ENCODE results near the gene CEACAM5.
"Not testable (repeated sequence)": the region's sequence is repeated elsewhere in the genome, so short reads cannot be mapped to it uniquely, and the experiment has no call there.

Gene CEACAM5

GRCh38 chr19:41735071-41735600 lies 26.7 kb downstream of the CEACAM5 start:
- FAIRE-seq (no peak), DNase-seq (ENCODE audit: insufficient read length, low spot score) (no peak)

- FAIRE-seq: no peak
- DNase-seq (ENCODE audit: insufficient read length, low spot score): no peak
These were observed 30.9 kb downstream of the CEACAM5 start for GRCh38 chr19:41739361-41739760.

- DNase-seq (ENCODE audit: insufficient read length, low spot score): no peak
- FAIRE-seq: no peak
These were observed 32.2 kb downstream of the CEACAM5 start for GRCh38 chr19:41740415-41741243.

GRCh38 chr19:41741244-41741554 lies 32.8 kb downstream of the CEACAM5 start:
- DNase-seq (ENCODE audit: insufficient read length, low spot score) (no peak), FAIRE-seq (no peak)

- FAIRE-seq: no peak
- no peak for DNase-seq (ENCODE audit: insufficient read length, low spot score)
These were observed 36.4 kb downstream of the CEACAM5 start for GRCh38 chr19:41744850-41745249.

- no peak for DNase-seq (ENCODE audit: insufficient read length, low spot score)
- FAIRE-seq: no peak
These were observed 37.3 kb downstream of the CEACAM5 start for GRCh38 chr19:41745756-41746155.

- DNase-seq (ENCODE audit: insufficient read length, low spot score): peak; percentile 55
- no peak for FAIRE-seq
These were observed 38.3 kb downstream of the CEACAM5 start for GRCh38 chr19:41746593-41747227.

GRCh38 chr19:41748012-41748411 lies 39.6 kb downstream of the CEACAM5 start:
- FAIRE-seq (no peak), DNase-seq (ENCODE audit: insufficient read length, low spot score) (no peak)

- not testable (repeated sequence) for DNase-seq (ENCODE audit: insufficient read length, low spot score); FAIRE-seq
These were observed 42.1 kb downstream of the CEACAM5 start for GRCh38 chr19:41750248-41751134.

GRCh38 chr19:41753159-41753558 lies 44.7 kb downstream of the CEACAM5 start:
- FAIRE-seq (no peak), DNase-seq (ENCODE audit: insufficient read length, low spot score) (peak; percentile 26)

- peak; percentile 15 for DNase-seq (ENCODE audit: insufficient read length, low spot score)
- peak; percentile 69 for FAIRE-seq
These were observed 45.6 kb downstream of the CEACAM5 start for GRCh38 chr19:41753936-41754529.

GRCh38 chr19:41755328-41755913 lies 47.0 kb downstream of the CEACAM5 start, which contains the start of gene CEACAM6:
TSS of gene CEACAM6 (plus strand) at chr19:41755530. CDS start at chr19:41755639, 109 bp downstream.
- no peak for FAIRE-seq

GRCh38 chr19:41758846-41759245 lies 50.4 kb downstream of the CEACAM5 start:
- no peak for FAIRE-seq
- no peak for DNase-seq (ENCODE audit: insufficient read length, low spot score)

More at GRCh38 chr19:41755328-41755913, 47.0 kb downstream of the CEACAM5 start, which contains the start of gene CEACAM6:
- no peak for DNase-seq (ENCODE audit: insufficient read length, low spot score)

GRCh38 chr19:41767115-41767514 lies 58.7 kb downstream of the CEACAM5 start:
- DNase-seq (ENCODE audit: insufficient read length, low spot score) (no peak), FAIRE-seq (no peak)

GRCh38 chr19:41768105-41768504 lies 59.7 kb downstream of the CEACAM5 start:
- not testable (repeated sequence) for FAIRE-seq; DNase-seq (ENCODE audit: insufficient read length, low spot score)

GRCh38 chr19:41769608-41770007 lies 61.2 kb downstream of the CEACAM5 start:
- no peak for FAIRE-seq

GRCh38 chr19:41771410-41771809 lies 63.0 kb downstream of the CEACAM5 start:
- DNase-seq (ENCODE audit: insufficient read length, low spot score) (no peak), FAIRE-seq (no peak)

More at GRCh38 chr19:41769608-41770007, 61.2 kb downstream of the CEACAM5 start:
- no peak for DNase-seq (ENCODE audit: insufficient read length, low spot score)

- no peak for DNase-seq (ENCODE audit: insufficient read length, low spot score)
- FAIRE-seq: no peak
These were observed 66.1 kb downstream of the CEACAM5 start for GRCh38 chr19:41774515-41774980.

GRCh38 chr19:41776700-41777099 lies 68.3 kb downstream of the CEACAM5 start:
- FAIRE-seq (no peak), DNase-seq (ENCODE audit: insufficient read length, low spot score) (no peak)

Data from HTR-8/SVneo (cell line).